Duodenal mucosa (tissue), 2 donors: Measurements from ENCODE around the gene SSBP3.

Experiments used
- H3K27ac ChIP-seq: one replicate; pipeline ENCODE4 v1.7.0; 2013; ENCODE audit warnings: low read depth, low read length
- H3K27me3 ChIP-seq, 2 donors: one replicate each; pipeline ENCODE4 v1.7.0; 2013; ENCODE audit warnings: low read length in 2 of 2, control low read depth in 1 of 2; ENCODE audit not compliant: insufficient read depth in 2 of 2, control insufficient read depth in 1 of 2
- H3K36me3 ChIP-seq, 2 donors: one replicate each; pipeline ENCODE4 v1.7.0; 2013; ENCODE audit warnings: low read length in 2 of 2, control low read depth in 1 of 2; ENCODE audit not compliant: insufficient read depth in 2 of 2, control insufficient read depth in 1 of 2
- H3K4me1 ChIP-seq, 2 donors: one replicate each; pipeline ENCODE4 v1.7.0; 2013; ENCODE audit warnings: low read length in 2 of 2, control low read depth in 1 of 2; ENCODE audit not compliant: insufficient read depth in 2 of 2, control insufficient read depth in 1 of 2
- H3K4me3 ChIP-seq, 2 donors: one replicate each; pipeline ENCODE4 v1.7.0; 2013; ENCODE audit warnings: low read length in 2 of 2, low read depth in 1 of 2
- H3K9ac ChIP-seq, 2 donors: one replicate each; pipeline ENCODE4 v1.7.0; 2013; ENCODE audit warnings: low read length in 2 of 2, low read depth in 1 of 2
- H3K9me3 ChIP-seq, 2 donors: one replicate each; pipeline ENCODE4 v1.7.0; 2013; ENCODE audit warnings: low read length in 2 of 2, control low read depth in 1 of 2; ENCODE audit not compliant: control insufficient read depth in 1 of 2

Gene SSBP3

DNA sequence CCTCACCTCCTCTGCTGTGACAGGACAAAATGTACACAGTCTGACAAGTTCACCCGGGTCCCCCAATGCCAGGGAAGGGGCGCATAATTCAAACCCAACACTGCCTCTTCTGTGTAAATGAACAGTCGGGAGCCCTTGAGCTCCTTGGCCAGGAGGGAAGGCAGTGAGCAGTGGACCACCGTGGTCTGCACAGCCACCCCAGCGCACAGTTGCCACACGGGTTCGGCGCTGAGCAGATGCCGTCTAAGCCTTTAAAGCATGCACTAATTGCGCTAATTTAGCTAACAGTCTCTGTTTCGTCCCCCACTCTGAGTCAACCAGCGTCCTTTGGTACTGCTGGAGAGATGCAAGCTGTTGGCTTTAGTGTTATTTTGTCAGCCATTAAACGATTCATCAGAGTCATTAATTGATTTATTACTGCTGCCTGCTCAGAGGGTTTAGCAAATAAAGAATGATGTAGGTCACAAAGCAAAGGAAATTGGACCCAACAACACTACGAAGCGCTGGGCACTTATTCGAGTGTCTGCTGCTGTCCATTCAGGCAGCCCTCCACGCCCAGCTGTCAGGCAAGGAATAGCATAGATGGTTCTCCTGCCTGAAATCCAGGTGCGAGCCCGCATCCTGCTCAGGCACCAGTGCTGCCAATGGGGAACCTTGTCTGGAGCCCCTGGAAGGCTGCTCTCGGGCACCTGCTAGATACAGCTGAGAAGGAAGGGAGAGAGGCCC, 114.8 kb downstream of the SSBP3 start:
- no peaks in the 10 kb centered on the region for H3K27me3 ChIP-seq
- H3K9ac ChIP-seq, result peak overlapping the region in 1 of 2 donors; percentile 32
- peak overlapping the region; percentile 8 for H3K27ac ChIP-seq
- peak overlapping the region in 1 of 2 donors; percentile 48 for H3K4me3 ChIP-seq
- H3K4me1 ChIP-seq, result peaks cover 63 to 68% of the 10 kb centered on the region in 2 donors
- H3K9me3 ChIP-seq, result no peaks in the 10 kb centered on the region
- H3K36me3 ChIP-seq, result no peaks in the 10 kb centered on the region

DNA sequence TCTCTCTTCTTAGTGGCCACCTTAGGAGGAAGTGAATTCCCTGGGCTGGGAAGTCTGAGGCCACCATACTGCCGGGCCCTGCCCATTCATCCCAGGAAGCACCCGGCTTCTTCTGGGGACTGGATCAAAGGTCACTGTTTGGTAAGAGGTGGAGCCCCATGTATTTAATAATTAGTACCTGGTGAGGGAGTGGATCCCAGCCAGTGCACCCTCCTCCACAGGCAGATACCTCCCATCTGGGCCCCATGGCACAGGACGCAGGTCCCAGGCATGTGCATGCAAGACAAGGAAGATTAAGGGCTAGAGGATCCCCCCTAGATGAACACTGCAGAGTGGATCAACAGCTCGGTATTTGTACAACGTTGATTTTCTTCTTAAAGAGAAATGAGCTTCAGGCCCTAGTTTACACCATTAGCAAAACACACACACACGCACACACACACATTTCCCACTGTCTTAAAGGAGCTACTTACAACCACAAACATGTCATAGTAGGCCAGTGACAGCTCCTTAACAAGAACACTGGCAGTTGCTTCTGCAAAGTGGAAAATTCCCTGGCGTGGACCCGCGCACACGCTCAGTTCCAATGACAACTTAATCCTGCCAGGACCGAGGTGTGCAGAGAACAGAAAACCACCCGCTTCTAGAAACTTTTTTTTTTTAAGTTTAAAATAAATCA, 115.5 kb downstream of the SSBP3 start:
- H3K9ac ChIP-seq, result peak overlapping the region in 1 of 2 donors; percentile 45
- peak overlapping the region in 1 of 2 donors; percentile 40 for H3K4me3 ChIP-seq
- H3K36me3 ChIP-seq, result no peaks in the 10 kb centered on the region
- peak overlapping the region; percentile 36 for H3K27ac ChIP-seq
- H3K4me1 ChIP-seq, result peaks cover 70 to 76% of the 10 kb centered on the region in 2 donors
- H3K27me3 ChIP-seq, result no peaks in the 10 kb centered on the region
- H3K9me3 ChIP-seq, result no peaks in the 10 kb centered on the region

DNA sequence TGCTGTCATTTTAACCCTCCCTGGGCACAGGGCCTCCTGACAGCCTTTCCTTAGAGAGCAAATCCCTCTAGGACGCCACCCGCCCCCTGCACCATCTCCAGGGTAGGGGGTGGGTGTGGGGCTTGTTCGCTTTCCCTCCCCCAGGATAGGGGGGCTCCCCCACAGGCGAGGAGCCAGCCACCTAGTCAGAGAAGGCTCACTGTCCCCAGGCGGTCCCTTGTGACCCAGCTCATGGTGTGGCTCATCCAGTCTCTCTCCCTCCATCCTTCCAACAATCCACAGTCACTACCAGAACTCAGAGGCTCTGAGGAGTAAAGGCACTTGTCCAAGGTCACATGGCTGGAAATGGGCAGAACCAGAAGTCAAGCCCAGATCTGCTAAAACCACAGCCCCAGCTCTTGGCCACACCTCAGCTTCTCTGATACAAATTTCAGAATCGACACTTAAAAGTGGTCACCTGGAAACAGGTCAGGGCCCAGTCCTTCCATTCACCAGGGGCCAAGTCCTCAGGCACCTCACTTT, 116.4 kb downstream of the SSBP3 start:
- Histone ChIP-seq H3K27me3 (no peaks in the 10 kb centered on the region), H3K9ac (peak overlapping the region; percentile 36 to 45), H3K4me3 (peak overlapping the region in 1 of 2 donors; percentile 40), H3K9me3 (no peaks in the 10 kb centered on the region), H3K27ac (peak overlapping the region; percentile 36), H3K36me3 (no peaks in the 10 kb centered on the region), H3K4me1 (peaks cover 69 to 78% of the 10 kb centered on the region in 2 donors)

DNA sequence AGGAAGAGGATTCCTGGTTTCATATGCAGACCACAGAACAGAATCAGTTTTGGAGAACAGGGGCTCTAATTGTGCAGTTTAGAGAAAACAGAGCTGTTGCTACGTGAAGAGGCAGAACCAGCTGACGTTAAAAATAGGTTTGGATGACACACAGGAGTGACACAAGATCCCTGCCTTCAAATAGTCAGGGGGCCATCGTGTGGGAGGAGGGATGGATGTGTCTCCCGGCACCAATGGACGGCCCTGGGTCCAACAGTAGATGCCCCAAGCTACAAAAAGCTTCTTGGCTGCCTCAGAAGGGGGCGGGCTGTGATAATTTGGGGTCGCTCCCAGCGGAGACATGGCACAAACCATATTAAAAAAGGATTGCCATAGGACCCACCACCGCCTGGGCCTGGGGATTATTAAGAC, 118.4 kb downstream of the SSBP3 start:
- Histone ChIP-seq H3K36me3 (no peaks in the 10 kb centered on the region), H3K27me3 (no peaks in the 10 kb centered on the region), H3K9me3 (no peaks in the 10 kb centered on the region), H3K9ac (no peak overlapping the region), H3K4me1 (peaks cover 78 to 81% of the 10 kb centered on the region in 2 donors), H3K27ac (peak overlapping the region; percentile 58), H3K4me3 (no peak overlapping the region)

DNA sequence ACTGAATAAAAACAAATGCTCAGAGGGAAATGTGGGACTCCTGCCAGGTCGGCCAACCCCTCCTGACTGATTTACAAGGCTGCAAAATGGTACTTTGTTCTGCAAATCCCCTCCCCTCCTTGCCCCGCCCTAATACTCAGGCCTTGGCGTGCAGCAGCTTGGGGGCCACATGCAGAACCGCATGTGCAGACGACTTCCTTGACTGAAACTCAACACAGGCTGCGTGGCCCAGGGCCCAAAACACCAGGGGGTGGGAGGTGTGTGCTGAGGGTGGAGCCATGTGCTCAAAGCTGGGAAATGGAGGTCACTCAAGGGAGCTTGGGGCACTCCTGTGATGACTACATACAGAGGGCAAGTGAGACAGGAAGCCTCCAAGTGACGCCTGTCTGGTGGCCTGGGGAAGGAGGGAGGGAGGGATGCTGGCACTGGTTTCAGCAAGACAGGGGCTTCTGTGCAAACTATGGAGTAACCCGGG, 119.0 kb downstream of the SSBP3 start:
- Histone ChIP-seq H3K27ac (peak overlapping the region; percentile 58), H3K9ac (peak overlapping the region in 1 of 2 donors; percentile 27), H3K9me3 (no peaks in the 10 kb centered on the region)

DNA sequence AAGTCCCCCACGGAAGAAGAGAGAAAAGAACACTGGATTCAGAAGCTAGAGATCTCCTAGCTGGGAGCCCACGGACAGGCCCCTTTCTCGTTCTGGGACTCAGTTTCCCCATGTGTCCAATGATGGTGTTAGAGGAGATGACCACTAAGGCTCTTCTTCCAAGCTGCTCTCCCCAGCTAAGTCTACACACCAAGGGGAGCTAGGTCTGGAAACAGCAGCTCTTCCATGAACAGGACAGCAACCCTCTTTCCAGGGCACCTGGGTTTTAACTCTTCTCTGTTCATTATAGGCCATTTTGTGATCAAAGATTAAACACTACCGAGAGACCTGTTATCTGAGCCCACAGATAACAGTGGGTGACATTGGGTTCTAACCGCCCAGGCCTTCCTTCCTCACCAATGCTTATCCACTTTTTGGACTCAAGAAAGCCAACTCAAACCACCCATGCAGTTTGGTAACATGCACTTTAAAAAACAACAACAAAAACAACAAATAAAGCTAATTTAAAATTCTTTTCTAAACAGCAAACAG, 120.3 kb downstream of the SSBP3 start:
- no peak overlapping the region for H3K27ac ChIP-seq
- no peak overlapping the region for H3K9ac ChIP-seq
- peaks cover 72 to 73% of the 10 kb centered on the region in 2 donors for H3K4me1 ChIP-seq
- no peak overlapping the region for H3K4me3 ChIP-seq
- H3K36me3 ChIP-seq, result no peaks in the 10 kb centered on the region
- H3K9me3 ChIP-seq, result no peaks in the 10 kb centered on the region
- H3K27me3 ChIP-seq, result no peaks in the 10 kb centered on the region

More for the DNA sequence above, 119.0 kb downstream of the SSBP3 start:
- Histone ChIP-seq H3K4me1 (peaks cover 80 to 83% of the 10 kb centered on the region in 2 donors), H3K27me3 (no peaks in the 10 kb centered on the region), H3K36me3 (no peaks in the 10 kb centered on the region), H3K4me3 (peak overlapping the region in 1 of 2 donors; percentile 15)

DNA sequence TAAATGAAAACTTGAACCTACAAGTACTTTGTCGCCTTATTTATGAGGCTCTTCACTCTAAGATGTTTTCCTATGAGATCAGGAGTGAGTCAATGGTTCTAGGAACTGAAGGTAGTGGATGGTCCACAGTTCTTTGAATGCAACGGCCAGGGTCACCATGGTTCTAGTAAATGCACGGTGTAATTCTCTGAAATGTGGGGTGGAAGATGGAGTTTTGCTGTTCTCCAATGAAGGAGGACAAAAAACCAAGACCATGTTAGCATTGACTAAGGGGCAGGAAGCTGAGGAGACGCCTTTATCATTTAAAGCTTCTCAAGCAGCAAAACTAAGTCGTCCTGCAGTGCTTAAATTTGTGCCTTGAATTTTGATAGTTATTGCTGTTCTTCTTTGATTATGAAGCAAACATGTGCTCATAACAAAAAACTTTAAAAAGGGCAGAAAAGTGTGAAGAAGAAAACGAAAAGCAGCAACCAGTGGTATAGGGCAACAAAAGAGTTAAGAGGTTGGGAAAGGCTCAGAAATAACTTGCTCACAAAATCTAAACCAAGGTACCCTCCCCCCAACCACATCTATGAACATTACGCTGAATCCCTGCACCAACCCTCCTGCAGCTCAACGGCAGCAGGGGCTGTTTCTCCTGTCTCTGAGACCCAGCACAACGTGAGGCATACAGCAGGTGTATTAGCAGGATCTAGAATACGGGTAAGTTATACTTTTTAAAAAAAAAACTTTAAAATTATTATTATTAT, 121.2 kb downstream of the SSBP3 start:
- Histone ChIP-seq H3K4me1 (peaks cover 63 to 65% of the 10 kb centered on the region in 2 donors), H3K9ac (no peak overlapping the region), H3K27ac (no peak overlapping the region), H3K36me3 (peaks cover 0 to 3% of the 10 kb centered on the region in 2 donors), H3K27me3 (no peaks in the 10 kb centered on the region), H3K4me3 (no peak overlapping the region), H3K9me3 (no peaks in the 10 kb centered on the region)

DNA sequence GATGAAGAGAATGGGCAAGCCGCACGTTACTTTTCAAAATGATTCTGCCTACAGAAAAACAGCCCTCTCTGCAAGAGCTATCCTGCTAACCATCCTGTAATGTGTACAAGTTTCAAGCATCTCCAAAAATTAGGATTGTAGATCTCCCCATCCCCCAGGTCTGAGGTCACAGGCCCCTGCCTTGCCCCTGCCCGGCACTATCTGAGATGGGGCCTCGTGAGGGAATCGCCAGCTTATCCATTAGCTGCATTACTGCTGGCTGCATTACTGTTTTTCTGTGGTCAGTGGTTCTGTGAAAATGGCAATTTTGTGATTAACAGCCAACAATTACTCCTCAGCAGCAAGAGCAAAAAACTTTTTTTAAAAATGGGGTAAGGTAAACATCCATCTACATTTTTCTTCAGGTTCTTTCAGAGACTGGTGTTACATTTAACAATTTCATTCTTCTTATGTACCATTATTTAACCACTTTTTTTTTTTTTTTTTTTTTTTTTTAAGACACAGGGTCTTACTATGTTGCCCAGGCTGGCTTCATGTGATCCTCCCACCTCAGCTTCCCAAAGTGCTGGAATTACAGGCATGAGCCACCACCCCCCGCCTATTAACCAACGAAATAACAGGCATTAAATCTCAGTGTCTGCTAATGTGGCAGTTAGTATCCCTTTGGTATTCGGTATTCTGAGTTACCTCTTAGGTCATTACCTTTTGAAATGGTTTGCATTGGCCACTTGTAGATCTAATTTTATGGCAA, 122.4 kb downstream of the SSBP3 start:
- Histone ChIP-seq H3K9me3 (no peaks in the 10 kb centered on the region), H3K4me1 (peaks cover 62 to 65% of the 10 kb centered on the region in 2 donors), H3K4me3 (no peak overlapping the region), H3K9ac (no peak overlapping the region), H3K36me3 (peaks cover 0 to 8% of the 10 kb centered on the region in 2 donors), H3K27me3 (no peaks in the 10 kb centered on the region), H3K27ac (no peak overlapping the region)

DNA sequence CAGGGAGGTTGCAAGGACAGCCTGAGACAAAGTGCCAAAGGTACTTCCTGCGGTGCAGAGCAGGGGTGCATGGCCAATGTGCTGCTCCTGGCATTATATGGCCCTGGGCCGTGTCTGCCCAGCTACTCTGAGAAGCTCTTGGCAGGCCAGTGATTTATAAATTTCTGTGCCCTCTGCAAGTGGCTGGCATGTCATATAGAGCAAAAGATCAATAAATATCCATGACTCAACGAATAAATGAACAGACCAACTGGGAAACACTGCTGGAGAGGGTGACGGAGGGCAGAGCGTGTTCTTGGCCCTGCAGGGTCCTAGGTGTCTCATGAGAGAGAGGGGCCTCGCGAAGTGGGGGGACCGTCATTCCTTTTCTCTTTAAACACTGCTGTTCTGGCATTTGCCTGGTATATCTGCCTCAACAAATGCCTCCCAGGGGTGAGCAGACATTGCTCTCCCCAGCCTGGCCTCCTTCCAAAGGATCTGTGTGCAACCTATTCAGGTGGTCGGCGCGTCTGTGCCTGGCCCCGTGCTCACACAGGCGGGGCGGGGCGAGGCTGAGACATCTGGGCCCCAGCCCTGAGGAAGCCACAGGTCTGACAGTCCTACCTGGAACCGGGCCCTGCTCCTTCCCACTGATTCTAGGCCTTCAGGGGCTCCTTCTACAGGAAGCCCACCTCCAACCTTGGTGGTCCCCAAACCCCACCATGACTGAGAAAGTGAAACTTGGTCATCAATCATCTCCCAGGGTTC, 123.9 kb downstream of the SSBP3 start:
- H3K36me3 ChIP-seq, result peaks cover 0 to 8% of the 10 kb centered on the region in 2 donors
- H3K9me3 ChIP-seq, result no peaks in the 10 kb centered on the region
- no peak overlapping the region for H3K4me3 ChIP-seq
- H3K27me3 ChIP-seq, result no peaks in the 10 kb centered on the region
- H3K9ac ChIP-seq, result peak overlapping the region in 1 of 2 donors; percentile 10
- H3K27ac ChIP-seq, result no peak overlapping the region
- peaks cover 63 to 67% of the 10 kb centered on the region in 2 donors for H3K4me1 ChIP-seq
